NCI-H2107 treated with DMSO at 0.1 percent for 48 hours (cell line): ENCODE results near the gene ZNF714.
A peak's percentile ranks its signal among the peaks of the same experiment; 100 is the strongest.

ENCODE experiments used
- DNase-seq: peaks from one replicate; lab custom pipeline; 2025; ENCODE audit not compliant: unreplicated experiment; lab: John Stamatoyannopoulos, UW

Gene ZNF714

GRCh38 chr19:21082011-21082975, at the start of gene ZNF714:
TSS of gene ZNF714 (plus strand) at chr19:21082203. CDS start at chr19:21098269, 16,066 bp downstream.
- peak; percentile 70 for DNase-seq

GRCh38 chr19:21045028-21045427, 37.0 kb upstream of the ZNF714 start:
- no peak for DNase-seq

GRCh38 chr19:21046489-21046888, 35.5 kb upstream of the ZNF714 start:
- no peak for DNase-seq

- no peak for DNase-seq
Measured at GRCh38 chr19:21047716-21048115, 34.3 kb upstream of the ZNF714 start.

- no peak for DNase-seq
Measured at GRCh38 chr19:21052902-21053301, 29.1 kb upstream of the ZNF714 start.

- DNase-seq, result no peak
Measured at GRCh38 chr19:21065336-21065735, 16.7 kb upstream of the ZNF714 start.

- DNase-seq, result no peak
Measured at GRCh38 chr19:21084343-21084742, 2.3 kb downstream of the ZNF714 start.

GRCh38 chr19:21087871-21088270, 5.9 kb downstream of the ZNF714 start:
- DNase-seq, result no peak

- no peak for DNase-seq
Measured at GRCh38 chr19:21092109-21092508, 10.1 kb downstream of the ZNF714 start.

- no peak for DNase-seq
Measured at GRCh38 chr19:21094347-21095025, 12.5 kb downstream of the ZNF714 start.

- no peak for DNase-seq
Measured at GRCh38 chr19:21098291-21098690, 16.3 kb downstream of the ZNF714 start.

- DNase-seq, result no peak
Measured at GRCh38 chr19:21101521-21102242, 19.7 kb downstream of the ZNF714 start.

GRCh38 chr19:21109116-21109515, 27.1 kb downstream of the ZNF714 start:
- no peak for DNase-seq

- DNase-seq, result no peak
Measured at GRCh38 chr19:21110183-21110582, 28.2 kb downstream of the ZNF714 start.

- no peak for DNase-seq
Measured at GRCh38 chr19:21115430-21115829, 33.4 kb downstream of the ZNF714 start.

- no peak for DNase-seq
Measured at GRCh38 chr19:21117041-21117907, 35.3 kb downstream of the ZNF714 start.

GRCh38 chr19:21126078-21126477, 44.1 kb downstream of the ZNF714 start:
- DNase-seq, result no peak

- DNase-seq, result no peak
Measured at GRCh38 chr19:21127001-21127400, 45.0 kb downstream of the ZNF714 start.

GRCh38 chr19:21127898-21128297, 45.9 kb downstream of the ZNF714 start:
- no peak for DNase-seq

- no peak for DNase-seq
Measured at GRCh38 chr19:21128901-21129698, 47.1 kb downstream of the ZNF714 start.
